HFFc6 (cell line): ENCODE measurements around the gene SGMS2. TPM values are rescaled to one million over a fixed set of nuclear protein-coding genes. Genes with fewer than 3 reads are reported as not detected.

Experiments
- DNase-seq: peaks from one replicate; pipeline ENCODE4 v3.0.0-alpha.2; 2018
- H3K27ac Mint-ChIP-seq: 2 replicates; pipeline ENCODE4 v1.8.0; 2020; ENCODE audit warnings: mild to moderate bottlenecking, mixed read lengths
- H3K27me3 Mint-ChIP-seq: 2 replicates; pipeline ENCODE4 v1.8.0; 2021; ENCODE audit warnings: mild to moderate bottlenecking, moderate library complexity, mixed read lengths; ENCODE audit not compliant: insufficient read depth
- H3K36me3 Mint-ChIP-seq: 2 replicates; pipeline ENCODE4 v1.8.0; 2021; ENCODE audit warnings: low read depth, mixed read lengths
- H3K4me1 Mint-ChIP-seq: 2 replicates; pipeline ENCODE4 v1.8.0; 2020; ENCODE audit warnings: low read depth, mixed read lengths
- H3K4me3 Mint-ChIP-seq: 2 replicates; pipeline ENCODE4 v1.8.0; 2020; ENCODE audit warnings: mild to moderate bottlenecking, moderate library complexity, mixed read lengths
- H3K9me3 Mint-ChIP-seq: 2 replicates; pipeline ENCODE4 v1.8.0; 2020; ENCODE audit warnings: mild to moderate bottlenecking, mixed read lengths
- total RNA-seq, 6 experiments: library from RNA; stranded (reverse); fragmentation: NEBNext Ultra II Directional; extraction: Animal tissue kit (Norgen Biotek cat#: 25700); gene quantifications; 2 replicates in 1 of 6; 3 replicates in 5 of 6; pipeline ENCODE4 v1.2.3, GENCODE V29; 2021
- TF ChIP-seq, protein P1 (sequence below): fragments of 200-600 bp; sonication (generic); IDR thresholded peaks from 2 replicates; pipeline ENCODE4 v1.5.0; 2021; ENCODE audit warnings: antibody characterized with exemption, mild to moderate bottlenecking

The SGMS2 gene
- total RNA-seq, 6 experiments from 2014 or later, result 30.5 to 45.9 (median 34.7) TPM

DNA sequence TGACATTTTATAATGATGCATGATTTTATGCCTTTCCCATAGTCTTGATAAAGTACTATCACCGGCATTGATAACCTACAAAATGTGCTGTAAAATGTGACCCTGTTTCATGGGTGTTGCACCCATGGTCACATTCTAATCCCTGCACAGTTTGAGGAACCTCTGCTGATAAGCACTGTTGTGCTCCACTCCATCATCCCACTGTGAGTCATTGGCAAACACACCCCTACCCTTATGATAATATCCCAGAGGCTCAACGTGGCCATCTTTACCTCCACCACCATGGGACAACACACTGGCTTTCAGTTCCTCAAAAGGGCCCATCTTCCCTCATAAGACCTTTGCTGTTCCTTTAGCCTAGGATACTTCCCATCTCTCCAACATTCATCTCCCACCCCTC, 32.0 kb upstream of the SGMS2 start:
- no peaks in the 10 kb centered on the region for H3K36me3 Mint-ChIP-seq
- H3K4me1 Mint-ChIP-seq, result no peaks in the 10 kb centered on the region
- H3K27me3 Mint-ChIP-seq, result peaks cover 14% of the 10 kb centered on the region

DNA sequence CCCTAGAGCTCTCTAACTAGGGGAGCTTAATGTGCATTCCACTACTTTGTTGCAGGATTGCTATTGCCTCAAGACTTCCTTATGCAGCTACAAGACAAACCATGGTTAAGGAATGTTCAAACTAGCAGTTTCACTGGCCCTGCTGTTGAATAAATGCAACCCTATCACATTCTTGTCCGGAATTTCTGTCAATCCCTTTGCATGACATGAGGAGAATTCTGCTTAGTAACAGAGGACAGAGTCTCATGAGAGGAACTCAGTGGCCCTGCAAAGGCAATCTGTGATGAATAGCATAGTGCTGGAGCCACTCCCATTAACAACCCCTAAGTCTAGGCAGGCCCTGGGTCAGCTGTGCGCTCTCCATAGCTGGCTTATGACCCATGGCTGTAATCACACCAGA, 30.7 kb upstream of the SGMS2 start:
- H3K27me3 Mint-ChIP-seq, result peaks cover 14% of the 10 kb centered on the region
- no peak overlapping the region for H3K27ac Mint-ChIP-seq
- H3K4me1 Mint-ChIP-seq, result no peaks in the 10 kb centered on the region

More for the DNA sequence above, 32.0 kb upstream of the SGMS2 start:
- TF ChIP-seq, protein P1, sequence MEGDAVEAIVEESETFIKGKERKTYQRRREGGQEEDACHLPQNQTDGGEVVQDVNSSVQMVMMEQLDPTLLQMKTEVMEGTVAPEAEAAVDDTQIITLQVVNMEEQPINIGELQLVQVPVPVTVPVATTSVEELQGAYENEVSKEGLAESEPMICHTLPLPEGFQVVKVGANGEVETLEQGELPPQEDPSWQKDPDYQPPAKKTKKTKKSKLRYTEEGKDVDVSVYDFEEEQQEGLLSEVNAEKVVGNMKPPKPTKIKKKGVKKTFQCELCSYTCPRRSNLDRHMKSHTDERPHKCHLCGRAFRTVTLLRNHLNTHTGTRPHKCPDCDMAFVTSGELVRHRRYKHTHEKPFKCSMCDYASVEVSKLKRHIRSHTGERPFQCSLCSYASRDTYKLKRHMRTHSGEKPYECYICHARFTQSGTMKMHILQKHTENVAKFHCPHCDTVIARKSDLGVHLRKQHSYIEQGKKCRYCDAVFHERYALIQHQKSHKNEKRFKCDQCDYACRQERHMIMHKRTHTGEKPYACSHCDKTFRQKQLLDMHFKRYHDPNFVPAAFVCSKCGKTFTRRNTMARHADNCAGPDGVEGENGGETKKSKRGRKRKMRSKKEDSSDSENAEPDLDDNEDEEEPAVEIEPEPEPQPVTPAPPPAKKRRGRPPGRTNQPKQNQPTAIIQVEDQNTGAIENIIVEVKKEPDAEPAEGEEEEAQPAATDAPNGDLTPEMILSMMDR, result no peak
- H3K9me3 Mint-ChIP-seq, result no peaks in the 10 kb centered on the region
- DNase-seq, result no peak
- no peak overlapping the region for H3K4me3 Mint-ChIP-seq
- H3K27ac Mint-ChIP-seq, result no peak overlapping the region

DNA sequence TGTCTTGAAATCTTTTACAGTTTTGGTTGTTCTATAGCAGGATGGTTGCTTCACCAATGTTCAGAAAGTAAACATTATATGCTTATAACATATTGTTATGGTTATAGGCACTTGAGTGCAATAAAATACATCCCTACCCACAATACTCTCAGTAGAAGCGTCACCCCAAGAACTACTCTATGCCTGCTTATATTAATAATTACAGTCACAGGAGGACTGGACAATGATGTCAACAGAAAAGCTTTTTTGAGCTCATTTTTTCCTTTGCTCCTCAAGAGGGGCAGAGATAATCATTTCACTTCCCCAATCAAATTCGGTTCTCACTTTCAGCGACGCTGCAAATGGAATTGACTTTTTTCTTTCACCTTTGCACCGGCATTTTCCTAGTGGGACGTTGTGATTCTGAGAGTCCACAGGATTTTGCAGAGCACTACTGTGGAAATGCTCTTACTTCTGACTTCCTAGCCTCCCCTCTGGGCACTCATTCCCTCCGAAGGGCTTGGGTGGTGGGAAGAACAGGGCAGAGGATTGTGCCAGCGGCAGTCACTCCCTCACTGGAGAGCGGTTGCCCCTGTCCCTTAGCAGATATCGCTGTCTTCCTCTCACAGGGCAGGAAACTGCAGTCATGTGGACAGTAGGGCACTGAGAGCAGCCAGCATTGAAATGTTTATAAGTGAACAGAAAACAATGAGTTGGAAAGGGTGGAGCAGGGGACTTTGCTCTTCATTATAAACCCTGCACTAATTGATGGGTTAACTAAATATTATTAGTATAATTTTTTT, 24.9 kb upstream of the SGMS2 start:
- Mint-ChIP-seq H3K36me3 (no peaks in the 10 kb centered on the region), H3K27me3 (peaks cover 13% of the 10 kb centered on the region), H3K27ac (no peak overlapping the region), H3K9me3 (no peaks in the 10 kb centered on the region), H3K4me1 (peaks cover 22% of the 10 kb centered on the region), H3K4me3 (no peak overlapping the region)
- TF ChIP-seq, protein P1, result no peak
- no peak for DNase-seq

More for the DNA sequence above, 30.7 kb upstream of the SGMS2 start:
- no peaks in the 10 kb centered on the region for H3K36me3 Mint-ChIP-seq
- TF ChIP-seq, protein P1, result no peak
- peak; percentile 14 for DNase-seq
- H3K4me3 Mint-ChIP-seq, result no peak overlapping the region
- H3K9me3 Mint-ChIP-seq, result no peaks in the 10 kb centered on the region

GRCh38 chr4:107800706-107801105, 24.0 kb upstream of the SGMS2 start:
- Mint-ChIP-seq H3K4me1 (peaks cover 27% of the 10 kb centered on the region), H3K27ac (no peak overlapping the region), H3K36me3 (no peaks in the 10 kb centered on the region), H3K9me3 (no peaks in the 10 kb centered on the region), H3K4me3 (no peak overlapping the region), H3K27me3 (peaks cover 13% of the 10 kb centered on the region)
- no peak for DNase-seq
- TF ChIP-seq, protein P1, result no peak

GRCh38 chr4:107801766-107802211, 22.9 kb upstream of the SGMS2 start:
- Mint-ChIP-seq H3K4me1 (peaks cover 27% of the 10 kb centered on the region), H3K9me3 (no peaks in the 10 kb centered on the region), H3K36me3 (no peaks in the 10 kb centered on the region), H3K4me3 (no peak overlapping the region; the same call in 1 of the 2 replicates), H3K27me3 (peaks cover 13% of the 10 kb centered on the region), H3K27ac (peak overlapping the region; percentile 15; the same call in 1 of the 2 replicates)
- TF ChIP-seq, protein P1, result no peak
- peak; percentile 60 for DNase-seq
